HG02938 (cell line): ENCODE measurements around the gene PTPRQ.
A peak's percentile ranks its signal among the peaks of the same experiment; 100 is the strongest.
"Not testable (repeated sequence)": the region's sequence is repeated elsewhere in the genome, so short reads cannot be mapped to it uniquely, and the experiment has no call there.

ENCODE experiments used
- ATAC-seq: cut with Tn5 transposase; IDR thresholded peaks from one replicate; pipeline ENCODE4 v1.9.1; 2021; ENCODE audit warnings: mild to moderate bottlenecking, moderate library complexity; ENCODE audit not compliant: unreplicated experiment

Gene PTPRQ

GRCh38 chr12:80469681-80470080, 25.6 kb downstream of the PTPRQ start:
- ATAC-seq: no peak

GRCh38 chr12:80470403-80470802, 26.4 kb downstream of the PTPRQ start:
- ATAC-seq: no peak

GRCh38 chr12:80472236-80472635, 28.2 kb downstream of the PTPRQ start:
- no peak for ATAC-seq

DNA sequence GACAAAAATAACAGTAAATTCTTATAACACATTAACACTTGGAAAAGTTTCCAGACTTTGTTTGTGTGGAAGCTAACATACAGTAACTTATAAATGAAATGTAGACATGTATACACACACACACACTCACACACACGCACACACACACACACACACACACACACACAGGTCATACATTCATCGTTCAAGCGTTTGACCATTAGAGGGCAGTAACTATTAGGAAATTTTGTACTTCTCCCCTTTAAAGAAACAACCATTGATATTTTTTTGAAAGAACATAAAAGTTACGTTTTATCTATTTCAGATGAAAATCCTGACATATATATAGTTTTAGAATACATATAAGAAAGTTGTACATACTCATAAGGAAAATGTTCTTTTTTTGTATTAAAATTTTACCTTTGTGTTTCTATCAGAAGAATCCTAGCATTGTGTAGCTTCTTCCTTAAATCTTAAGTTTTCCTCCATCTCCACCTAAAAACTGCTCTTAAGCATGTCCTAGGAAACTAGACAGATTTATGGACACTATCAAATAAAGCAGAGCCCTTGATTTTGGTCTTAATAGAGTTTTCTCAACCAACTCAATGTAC, 29.0 kb downstream of the PTPRQ start:
- ATAC-seq: peak; percentile 73

- not testable (repeated sequence) for ATAC-seq
Measured at GRCh38 chr12:80477521-80478145, 33.6 kb downstream of the PTPRQ start.

GRCh38 chr12:80484746-80485145, 40.7 kb downstream of the PTPRQ start:
- ATAC-seq: no peak

- no peak for ATAC-seq
Measured at GRCh38 chr12:80485222-80485987, 41.4 kb downstream of the PTPRQ start.

DNA sequence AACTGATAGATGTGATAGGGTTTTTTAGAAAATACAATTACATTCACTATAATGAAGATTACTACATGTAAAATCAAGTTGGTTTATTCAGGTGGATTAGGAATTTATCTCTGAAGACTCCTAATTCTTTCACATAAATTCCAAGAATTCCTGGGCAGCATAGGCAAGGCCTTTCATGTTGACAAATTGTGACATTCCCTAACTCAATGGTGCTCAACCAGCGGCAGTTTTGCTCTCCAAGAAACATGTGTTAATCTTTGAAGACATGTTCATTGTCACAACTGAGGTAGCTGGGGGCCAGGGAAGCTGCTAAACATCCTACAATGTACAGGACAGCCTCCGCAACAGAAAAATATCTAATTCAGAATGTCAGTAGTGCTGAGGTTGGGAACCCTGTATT, 46.3 kb downstream of the PTPRQ start:
- no peak for ATAC-seq

DNA sequence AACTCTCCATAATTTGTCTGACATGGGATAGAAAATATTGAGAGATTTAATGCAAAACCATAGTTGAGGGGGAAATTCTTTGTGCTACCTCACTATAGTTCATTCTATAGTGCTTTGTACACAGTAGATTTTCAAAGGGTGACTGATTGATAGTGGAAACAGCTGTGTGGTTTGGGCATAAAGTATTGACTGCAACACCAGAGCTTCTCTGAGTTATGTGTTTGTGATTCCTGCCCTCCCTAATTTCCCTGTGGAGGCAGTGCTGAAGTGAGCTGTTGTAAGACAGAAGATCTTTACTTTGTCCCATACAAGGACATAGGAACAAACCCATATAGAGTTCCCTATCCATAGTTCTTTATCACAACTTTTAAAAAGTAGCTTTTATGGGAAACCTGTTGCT, 47.1 kb downstream of the PTPRQ start:
- ATAC-seq: no peak

DNA sequence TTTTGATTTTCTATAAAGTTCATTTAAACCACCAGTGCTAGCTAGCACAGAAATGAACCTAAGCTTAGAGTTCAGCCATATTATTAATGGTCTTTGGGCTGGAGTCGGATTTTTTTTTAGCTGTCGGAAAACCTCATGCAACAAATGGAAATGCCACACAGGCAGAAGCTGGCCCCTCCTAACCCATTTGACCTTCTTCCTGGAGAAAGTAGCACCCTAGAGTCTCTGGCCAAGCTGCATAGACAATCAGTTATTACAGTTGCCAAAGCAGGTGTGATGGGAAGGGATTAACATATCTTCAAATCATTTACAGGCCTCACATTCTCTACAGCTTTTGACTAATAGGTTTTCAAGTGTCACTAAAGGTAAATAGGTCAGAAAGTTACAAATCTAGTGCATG, 49.4 kb downstream of the PTPRQ start:
- no peak for ATAC-seq

DNA sequence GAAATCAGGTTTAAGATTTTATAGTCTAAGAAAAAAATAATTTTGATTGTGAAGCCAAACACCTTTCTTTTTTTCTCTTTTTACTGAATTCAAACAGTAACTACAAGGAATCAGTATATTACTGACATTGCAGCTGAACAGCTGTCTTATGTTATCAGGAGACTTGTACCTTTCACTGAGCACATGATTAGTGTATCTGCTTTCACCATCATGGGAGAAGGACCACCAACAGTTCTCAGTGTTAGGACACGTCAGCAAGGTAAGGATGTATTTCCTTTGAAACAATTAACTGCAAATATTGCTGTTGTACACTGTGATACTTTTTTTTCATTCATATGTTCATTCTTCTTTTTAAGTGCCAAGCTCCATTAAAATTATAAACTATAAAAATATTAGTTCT, 50.8 kb downstream of the PTPRQ start:
- ATAC-seq: no peak

- ATAC-seq: no peak
Measured at GRCh38 chr12:80498059-80498728, 54.2 kb downstream of the PTPRQ start.

GRCh38 chr12:80504389-80505163, 60.5 kb downstream of the PTPRQ start:
- ATAC-seq: peak; percentile 69

DNA sequence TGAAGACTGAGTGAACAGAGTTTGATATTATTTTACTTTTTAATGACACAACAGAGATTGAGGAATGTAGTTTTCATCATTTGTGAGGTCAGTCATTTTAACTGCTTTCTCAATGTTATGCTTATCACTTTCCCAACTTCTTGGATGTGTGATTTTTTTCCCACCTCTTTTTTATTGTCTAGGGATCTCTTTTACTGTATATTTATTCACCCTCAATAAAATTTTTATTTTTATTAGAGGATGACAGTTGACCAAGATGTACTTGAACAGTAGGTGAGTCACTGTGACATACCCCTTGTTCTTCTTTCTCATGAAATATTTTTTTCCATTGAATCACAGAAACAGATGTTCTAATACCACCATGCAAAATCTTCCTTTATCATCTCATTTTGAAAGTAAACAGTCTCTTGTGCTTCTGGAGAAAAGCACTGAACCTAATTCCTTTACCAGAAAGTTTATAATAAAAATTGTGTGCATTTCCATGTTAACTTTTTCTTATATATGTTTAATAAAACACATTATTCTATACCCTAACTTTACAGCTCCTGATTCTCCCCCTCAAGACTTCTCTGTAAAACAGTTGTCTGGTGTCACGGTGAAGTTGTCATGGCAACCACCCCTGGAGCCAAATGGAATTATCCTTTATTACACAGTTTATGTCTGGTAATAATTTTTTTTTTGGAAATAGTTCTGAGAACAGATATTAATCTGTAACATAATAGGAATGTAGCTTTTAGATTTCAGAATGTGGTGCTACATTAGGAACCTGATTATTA, 65.9 kb downstream of the PTPRQ start:
- no peak for ATAC-seq

GRCh38 chr12:80512781-80513180, 68.7 kb downstream of the PTPRQ start:
- no peak for ATAC-seq

GRCh38 chr12:80513211-80513610, 69.2 kb downstream of the PTPRQ start:
- ATAC-seq: no peak

DNA sequence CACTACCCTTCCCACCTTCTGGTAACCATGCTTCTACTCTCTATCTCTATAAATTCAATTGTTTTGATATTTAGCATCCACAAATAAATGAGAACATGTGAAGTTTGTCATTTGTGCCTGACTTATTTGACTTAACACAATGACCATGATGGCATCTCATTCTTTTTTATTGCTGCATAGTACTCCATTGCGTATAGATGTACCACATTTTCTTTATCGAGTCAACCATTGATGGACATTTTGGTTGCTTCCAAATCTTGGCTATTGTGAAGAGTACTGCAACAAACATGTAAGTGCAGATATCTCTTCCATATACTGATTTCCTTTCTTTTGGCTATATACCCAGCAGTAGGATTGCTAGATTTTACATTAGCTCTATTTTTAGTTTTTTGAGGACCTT, 73.6 kb downstream of the PTPRQ start:
- ATAC-seq: no peak

GRCh38 chr12:80531646-80532045, 87.6 kb downstream of the PTPRQ start:
- no peak for ATAC-seq

DNA sequence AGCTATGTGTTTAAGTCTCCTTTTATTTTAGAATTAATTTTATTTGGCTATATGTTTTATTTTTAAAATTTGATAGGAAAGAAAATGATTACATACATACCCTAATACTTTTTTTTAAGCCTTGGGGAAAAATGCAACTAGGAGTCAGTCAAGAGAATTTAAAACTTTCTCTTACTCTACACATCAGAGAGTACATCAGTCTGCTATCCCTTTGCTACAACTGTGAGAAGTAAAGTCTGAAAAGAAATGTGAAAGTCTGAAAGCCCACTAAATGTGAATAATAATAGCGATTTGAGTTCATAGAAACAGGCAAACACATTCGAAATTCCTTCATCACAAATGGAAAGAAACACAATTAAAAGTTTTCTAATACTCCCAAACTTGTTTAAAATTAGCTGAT, 95.0 kb downstream of the PTPRQ start:
- no peak for ATAC-seq

DNA sequence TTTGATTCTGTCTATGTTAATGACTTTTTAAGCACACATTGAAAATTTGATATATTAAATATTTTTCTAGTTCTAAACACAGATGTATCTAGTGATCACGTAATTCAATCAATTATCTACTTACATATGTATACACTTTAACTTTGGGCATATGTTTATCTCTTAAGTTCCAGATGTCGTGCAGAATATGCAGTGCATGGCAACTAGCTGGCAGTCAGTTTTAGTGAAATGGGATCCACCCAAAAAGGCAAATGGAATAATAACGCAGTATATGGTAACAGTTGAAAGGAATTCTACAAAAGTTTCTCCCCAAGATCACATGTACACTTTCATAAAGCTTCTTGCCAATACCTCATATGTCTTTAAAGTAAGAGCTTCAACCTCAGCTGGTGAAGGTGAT, 105.3 kb downstream of the PTPRQ start:
- ATAC-seq: no peak
